IMR-90 (cell line): ENCODE results near the gene SIPA1L3.

ENCODE experiments used
- BHLHE40 ChIP-seq: fragments of 150-350 bp; IDR thresholded peaks from 2 replicates; pipeline ENCODE4 v1.6.1; 2016; ENCODE audit warnings: mild to moderate bottlenecking, low read depth, low read length
- CEBPB ChIP-seq: IDR thresholded peaks from 2 replicates; pipeline ENCODE4 v1.6.1; 2012; ENCODE audit warnings: low read depth, low read length, improper control_type of control experiment
- FOS ChIP-seq: fragments of 150-350 bp; IDR thresholded peaks from 2 replicates; pipeline ENCODE4 v1.6.1; 2016; ENCODE audit warnings: low read depth, low read length
- MAFK ChIP-seq: IDR thresholded peaks from 2 replicates; pipeline ENCODE4 v1.6.1; 2012; ENCODE audit warnings: low read depth, low read length, improper control_type of control experiment
- MAZ ChIP-seq: IDR thresholded peaks from 2 replicates; pipeline ENCODE4 v1.6.1; 2012; ENCODE audit warnings: low read depth, mild to moderate bottlenecking, low read length, improper control_type of control experiment, moderate library complexity, borderline replicate concordance
- MXI1 ChIP-seq: IDR thresholded peaks from 2 replicates; pipeline ENCODE4 v1.6.1; 2012; ENCODE audit warnings: low read depth, mild to moderate bottlenecking, low read length, moderate library complexity, borderline replicate concordance
- NFE2L2 ChIP-seq: fragments of 150-350 bp; IDR thresholded peaks from 2 replicates; pipeline ENCODE4 v1.6.1; 2016; ENCODE audit warnings: low read depth, mild to moderate bottlenecking, low read length
- POLR2A ChIP-seq: IDR thresholded peaks from 2 replicates; pipeline ENCODE4 v1.6.1; 2012; ENCODE audit warnings: mild to moderate bottlenecking, low read depth, low read length
- RAD21 ChIP-seq: IDR thresholded peaks from 2 replicates; pipeline ENCODE4 v1.6.1; 2012; ENCODE audit warnings: low read length, improper control_type of control experiment
- RCOR1 ChIP-seq: IDR thresholded peaks from 2 replicates; pipeline ENCODE4 v1.6.1; 2012; ENCODE audit warnings: mild to moderate bottlenecking, low read length, improper control_type of control experiment; ENCODE audit not compliant: insufficient replicate concordance
- RFX5 ChIP-seq: IDR thresholded peaks from 2 replicates; pipeline ENCODE4 v1.8.0; 2012; ENCODE audit warnings: low read depth, mild to moderate bottlenecking, low read length, moderate library complexity
- SMC3 ChIP-seq: fragments of 150-350 bp; IDR thresholded peaks from 2 replicates; pipeline ENCODE4 v1.6.1; 2016; ENCODE audit warnings: low read depth, mild to moderate bottlenecking, antibody characterized with exemption, low read length, moderate library complexity
- TF ChIP-seq, protein P1 (sequence below): conservative IDR thresholded peaks from 2 replicates; pipeline ENCODE4 v1.5.1; 2012; ENCODE audit warnings: mild to moderate bottlenecking, low read depth, low read length, improper control_type of control experiment
- TF ChIP-seq, protein P2 (sequence below): fragments of 150-350 bp; IDR thresholded peaks from 2 replicates; pipeline ENCODE4 v1.6.1; 2017; ENCODE audit warnings: mild to moderate bottlenecking, antibody characterized with exemption, low read length, low read depth

- TF ChIP-seq POLR2A (no peak), MAZ (no peak), RCOR1 (no peak), RAD21 (no peak), FOS (no peak), CEBPB (no peak), NFE2L2 (no peak), MXI1 (no peak), MAFK (no peak), BHLHE40 (no peak), RFX5 (no peak), SMC3 (no peak)
- TF ChIP-seq, protein P1, sequence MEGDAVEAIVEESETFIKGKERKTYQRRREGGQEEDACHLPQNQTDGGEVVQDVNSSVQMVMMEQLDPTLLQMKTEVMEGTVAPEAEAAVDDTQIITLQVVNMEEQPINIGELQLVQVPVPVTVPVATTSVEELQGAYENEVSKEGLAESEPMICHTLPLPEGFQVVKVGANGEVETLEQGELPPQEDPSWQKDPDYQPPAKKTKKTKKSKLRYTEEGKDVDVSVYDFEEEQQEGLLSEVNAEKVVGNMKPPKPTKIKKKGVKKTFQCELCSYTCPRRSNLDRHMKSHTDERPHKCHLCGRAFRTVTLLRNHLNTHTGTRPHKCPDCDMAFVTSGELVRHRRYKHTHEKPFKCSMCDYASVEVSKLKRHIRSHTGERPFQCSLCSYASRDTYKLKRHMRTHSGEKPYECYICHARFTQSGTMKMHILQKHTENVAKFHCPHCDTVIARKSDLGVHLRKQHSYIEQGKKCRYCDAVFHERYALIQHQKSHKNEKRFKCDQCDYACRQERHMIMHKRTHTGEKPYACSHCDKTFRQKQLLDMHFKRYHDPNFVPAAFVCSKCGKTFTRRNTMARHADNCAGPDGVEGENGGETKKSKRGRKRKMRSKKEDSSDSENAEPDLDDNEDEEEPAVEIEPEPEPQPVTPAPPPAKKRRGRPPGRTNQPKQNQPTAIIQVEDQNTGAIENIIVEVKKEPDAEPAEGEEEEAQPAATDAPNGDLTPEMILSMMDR: no peak
- TF ChIP-seq, protein P2, sequence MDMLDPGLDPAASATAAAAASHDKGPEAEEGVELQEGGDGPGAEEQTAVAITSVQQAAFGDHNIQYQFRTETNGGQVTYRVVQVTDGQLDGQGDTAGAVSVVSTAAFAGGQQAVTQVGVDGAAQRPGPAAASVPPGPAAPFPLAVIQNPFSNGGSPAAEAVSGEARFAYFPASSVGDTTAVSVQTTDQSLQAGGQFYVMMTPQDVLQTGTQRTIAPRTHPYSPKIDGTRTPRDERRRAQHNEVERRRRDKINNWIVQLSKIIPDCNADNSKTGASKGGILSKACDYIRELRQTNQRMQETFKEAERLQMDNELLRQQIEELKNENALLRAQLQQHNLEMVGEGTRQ: no peak
Observed at GRCh38 chr19:38078302-38078930, 171.4 kb downstream of the SIPA1L3 start.
